BLaER1 (cell line): ENCODE measurements around the gene INTS2.

Experiments used
- H3K27ac ChIP-seq: shearing (Covaris generic); formaldehyde crosslinking; 2 replicates; pipeline ENCODE4 v1.8.1; 2022
- H3K27me3 ChIP-seq: shearing (Covaris generic); formaldehyde crosslinking; 2 replicates; pipeline ENCODE4 v1.8.1; 2022
- H3K36me3 ChIP-seq: shearing (Covaris generic); formaldehyde crosslinking; 2 replicates; pipeline ENCODE4 v1.8.1; 2022
- H3K4me1 ChIP-seq: shearing (Covaris generic); formaldehyde crosslinking; 2 replicates; pipeline ENCODE4 v1.8.1; 2022
- H3K4me2 ChIP-seq: shearing (Covaris generic); formaldehyde crosslinking; 2 replicates; pipeline ENCODE4 v1.8.1; 2022
- H3K4me3 ChIP-seq: shearing (Covaris generic); formaldehyde crosslinking; 2 replicates; pipeline ENCODE4 v1.8.1; 2022
- H3K9ac ChIP-seq: shearing (Covaris generic); formaldehyde crosslinking; 2 replicates; pipeline ENCODE4 v1.8.1; 2022
- H3K9me3 ChIP-seq: shearing (Covaris generic); formaldehyde crosslinking; 2 replicates; pipeline ENCODE4 v1.8.1; 2022
- H4K20me1 ChIP-seq: shearing (Covaris generic); formaldehyde crosslinking; 2 replicates; pipeline ENCODE4 v1.8.1; 2022
- Cebpa-rat ChIP-seq: shearing (Covaris generic); IDR thresholded peaks from 2 replicates; pipeline ENCODE4 v1.8.1; 2022

INTS2 gene

GRCh38 chr17:61852857-61853256 lies 74.9 kb downstream of the INTS2 start:
- Histone ChIP-seq H3K4me2 (no peak overlapping the region), H3K9ac (no peak overlapping the region)

DNA sequence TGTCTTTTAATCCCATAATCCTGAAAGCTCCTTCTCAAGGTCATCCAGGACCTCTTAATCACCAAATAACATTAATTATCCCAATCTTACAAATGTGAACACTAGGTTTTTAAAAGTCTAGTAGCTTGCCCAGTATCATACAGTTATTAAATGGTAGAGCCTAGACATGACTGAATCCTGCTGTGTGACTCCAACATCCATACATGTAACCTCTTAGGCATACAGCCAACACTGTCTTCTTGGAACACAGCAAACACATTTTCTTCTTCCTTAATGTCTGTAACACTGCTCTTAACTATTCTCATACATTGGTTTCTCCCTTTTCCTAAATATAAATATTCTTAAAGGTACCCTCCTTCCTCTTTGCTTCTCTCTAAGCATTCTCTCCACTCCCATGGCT lies 78.1 kb downstream of the INTS2 start:
- H3K9ac ChIP-seq = no peak overlapping the region
- no peak overlapping the region for H3K27ac ChIP-seq
- no peaks in the 10 kb centered on the region for H3K27me3 ChIP-seq
- no peak overlapping the region for H3K4me2 ChIP-seq
- H3K9me3 ChIP-seq = no peaks in the 10 kb centered on the region
- TF ChIP-seq Cebpa-rat = no peak
- H3K4me1 ChIP-seq = no peaks in the 10 kb centered on the region
- no peak overlapping the region for H3K4me3 ChIP-seq
- peaks cover 77% of the 10 kb centered on the region for H3K36me3 ChIP-seq
- H4K20me1 ChIP-seq = no peaks in the 10 kb centered on the region

More at GRCh38 chr17:61852857-61853256, 74.9 kb downstream of the INTS2 start:
- TF ChIP-seq Cebpa-rat = no peak
- H3K4me3 ChIP-seq = no peak overlapping the region
- no peaks in the 10 kb centered on the region for H3K4me1 ChIP-seq
- peaks cover 78% of the 10 kb centered on the region for H3K36me3 ChIP-seq
- H3K27me3 ChIP-seq = no peaks in the 10 kb centered on the region
- no peak overlapping the region for H3K27ac ChIP-seq
- H3K9me3 ChIP-seq = no peaks in the 10 kb centered on the region
- H4K20me1 ChIP-seq = no peaks in the 10 kb centered on the region

GRCh38 chr17:61848896-61849295 lies 78.9 kb downstream of the INTS2 start:
- no peaks in the 10 kb centered on the region for H3K9me3 ChIP-seq
- H4K20me1 ChIP-seq = no peaks in the 10 kb centered on the region
- no peak for TF ChIP-seq Cebpa-rat
- H3K27me3 ChIP-seq = no peaks in the 10 kb centered on the region
- H3K9ac ChIP-seq = no peak overlapping the region
- H3K4me1 ChIP-seq = no peaks in the 10 kb centered on the region
- no peak overlapping the region for H3K27ac ChIP-seq
- H3K36me3 ChIP-seq = peaks cover 77% of the 10 kb centered on the region
- H3K4me2 ChIP-seq = no peak overlapping the region
- H3K4me3 ChIP-seq = no peak overlapping the region

- Histone ChIP-seq H3K9ac (no peak overlapping the region), H3K4me2 (no peak overlapping the region), H3K36me3 (peaks cover 77% of the 10 kb centered on the region), H3K27ac (no peak overlapping the region), H3K9me3 (no peaks in the 10 kb centered on the region), H4K20me1 (no peaks in the 10 kb centered on the region), H3K27me3 (no peaks in the 10 kb centered on the region), H3K4me1 (no peaks in the 10 kb centered on the region), H3K4me3 (no peak overlapping the region)
- TF ChIP-seq Cebpa-rat = no peak
Observed at GRCh38 chr17:61848247-61848646, 79.5 kb downstream of the INTS2 start.

DNA sequence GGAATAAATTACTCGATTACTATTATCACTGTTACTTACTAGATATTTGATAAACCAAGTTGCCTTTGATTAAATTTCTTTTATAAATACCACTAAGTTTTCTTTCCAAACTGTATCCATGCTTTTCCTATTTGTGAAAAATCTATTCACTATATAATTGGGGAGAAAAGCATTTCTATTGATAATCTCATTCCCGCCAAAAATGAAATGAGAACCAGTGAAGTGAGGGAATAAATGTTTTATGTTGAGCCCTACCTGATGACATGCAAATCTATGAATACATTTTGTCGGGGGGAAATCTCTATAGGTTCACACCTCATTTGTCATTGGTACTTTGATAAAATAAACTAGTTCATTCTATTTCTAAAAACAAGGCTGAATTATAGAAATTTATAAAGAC lies 80.1 kb downstream of the INTS2 start:
- Histone ChIP-seq H4K20me1 (no peaks in the 10 kb centered on the region), H3K36me3 (peaks cover 79% of the 10 kb centered on the region), H3K4me3 (no peak overlapping the region), H3K9me3 (no peaks in the 10 kb centered on the region), H3K4me2 (no peak overlapping the region), H3K27ac (no peak overlapping the region), H3K4me1 (no peaks in the 10 kb centered on the region), H3K9ac (no peak overlapping the region), H3K27me3 (no peaks in the 10 kb centered on the region)
- TF ChIP-seq Cebpa-rat = no peak

- no peaks in the 10 kb centered on the region for H3K9me3 ChIP-seq
- no peak overlapping the region for H3K4me2 ChIP-seq
- no peak for TF ChIP-seq Cebpa-rat
- no peak overlapping the region for H3K9ac ChIP-seq
- peaks cover 76% of the 10 kb centered on the region for H3K36me3 ChIP-seq
- no peaks in the 10 kb centered on the region for H3K4me1 ChIP-seq
- H4K20me1 ChIP-seq = no peaks in the 10 kb centered on the region
- no peak overlapping the region for H3K4me3 ChIP-seq
- H3K27ac ChIP-seq = no peak overlapping the region
- H3K27me3 ChIP-seq = no peaks in the 10 kb centered on the region
Observed at GRCh38 chr17:61846761-61847375, 80.9 kb downstream of the INTS2 start.

DNA sequence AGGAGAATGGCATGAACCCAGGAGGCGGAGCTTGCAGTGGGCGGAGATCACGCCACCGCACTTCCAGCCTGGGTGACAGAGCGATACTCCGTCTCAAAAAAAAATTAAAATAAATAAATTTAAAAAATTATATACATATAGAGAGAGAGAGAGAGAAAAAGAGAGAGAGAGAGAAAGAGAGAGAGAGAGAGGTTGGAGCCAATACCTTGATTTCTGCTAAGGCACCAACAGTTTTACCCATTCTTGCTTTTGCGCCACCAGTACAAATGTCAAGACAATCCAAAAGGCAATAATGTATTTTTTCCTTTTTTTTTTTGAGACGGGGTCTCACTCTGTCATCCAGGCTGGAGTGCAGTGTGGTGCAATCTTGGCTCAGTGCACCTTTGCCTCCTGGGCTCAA lies 81.7 kb downstream of the INTS2 start:
- H3K27ac ChIP-seq = no peak overlapping the region
- H3K4me2 ChIP-seq = no peak overlapping the region
- H3K27me3 ChIP-seq = no peaks in the 10 kb centered on the region
- no peaks in the 10 kb centered on the region for H4K20me1 ChIP-seq
- no peaks in the 10 kb centered on the region for H3K9me3 ChIP-seq
- no peaks in the 10 kb centered on the region for H3K4me1 ChIP-seq
- no peak overlapping the region for H3K4me3 ChIP-seq
- no peak for TF ChIP-seq Cebpa-rat
- H3K9ac ChIP-seq = no peak overlapping the region
- peaks cover 71% of the 10 kb centered on the region for H3K36me3 ChIP-seq

- peaks cover 66% of the 10 kb centered on the region for H3K36me3 ChIP-seq
- H3K9ac ChIP-seq = no peak overlapping the region
- H3K4me2 ChIP-seq = no peak overlapping the region
- no peak for TF ChIP-seq Cebpa-rat
- H3K4me1 ChIP-seq = no peaks in the 10 kb centered on the region
- no peaks in the 10 kb centered on the region for H3K9me3 ChIP-seq
- H3K27me3 ChIP-seq = no peaks in the 10 kb centered on the region
- no peak overlapping the region for H3K4me3 ChIP-seq
- H4K20me1 ChIP-seq = no peaks in the 10 kb centered on the region
- no peak overlapping the region for H3K27ac ChIP-seq
Observed at GRCh38 chr17:61843435-61843834, 84.3 kb downstream of the INTS2 start.

GRCh38 chr17:61842899-61843298 lies 84.9 kb downstream of the INTS2 start:
- H3K4me3 ChIP-seq = no peak overlapping the region
- no peaks in the 10 kb centered on the region for H3K27me3 ChIP-seq
- H4K20me1 ChIP-seq = no peaks in the 10 kb centered on the region
- H3K4me1 ChIP-seq = no peaks in the 10 kb centered on the region
- TF ChIP-seq Cebpa-rat = no peak
- no peak overlapping the region for H3K4me2 ChIP-seq
- no peak overlapping the region for H3K9ac ChIP-seq
- H3K9me3 ChIP-seq = no peaks in the 10 kb centered on the region
- H3K27ac ChIP-seq = no peak overlapping the region
- H3K36me3 ChIP-seq = peaks cover 62% of the 10 kb centered on the region

DNA sequence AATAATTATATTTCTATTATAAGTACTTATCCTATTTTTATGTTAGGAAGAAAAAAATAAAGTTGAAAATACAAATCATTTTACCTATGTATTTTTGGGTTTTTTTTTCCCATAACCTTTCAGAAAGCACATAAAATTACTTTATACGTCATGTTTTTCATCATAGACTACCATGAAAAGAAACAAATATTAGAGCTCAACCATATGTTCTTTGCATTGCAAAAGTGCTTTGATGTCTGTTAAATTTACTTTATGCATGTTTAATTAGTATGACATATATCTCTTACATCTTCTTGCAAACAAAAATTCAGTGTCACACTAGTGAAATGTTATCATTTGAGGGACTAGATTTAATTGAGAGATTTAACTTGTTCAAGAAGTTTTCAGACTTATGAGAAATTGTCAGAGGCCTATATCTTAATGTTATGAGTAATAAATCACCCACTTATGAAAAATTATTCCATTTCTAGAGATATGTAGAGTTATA lies 88.4 kb downstream of the INTS2 start:
- H4K20me1 ChIP-seq = no peaks in the 10 kb centered on the region
- no peaks in the 10 kb centered on the region for H3K27me3 ChIP-seq
- H3K9me3 ChIP-seq = no peaks in the 10 kb centered on the region
- H3K4me3 ChIP-seq = no peak overlapping the region
- no peak overlapping the region for H3K27ac ChIP-seq
- no peak overlapping the region for H3K4me2 ChIP-seq
- H3K4me1 ChIP-seq = no peaks in the 10 kb centered on the region
- no peak for TF ChIP-seq Cebpa-rat
- H3K9ac ChIP-seq = no peak overlapping the region
- H3K36me3 ChIP-seq = peaks cover 39% of the 10 kb centered on the region
